ENCODE results near the gene EML4.

Gene EML4

GRCh38 chr2:42183775-42184174 is 14.6 kb downstream of the EML4 start:
- H3K9me3 ChIP-seq (ENCODE audit: control insufficient read depth, low read length) = no peaks in the 10 kb centered on the region
- H3K36me3 ChIP-seq (ENCODE audit: control insufficient read depth, insufficient read depth, low read length) = no peaks in the 10 kb centered on the region
- no peak overlapping the region for H3K9ac ChIP-seq (ENCODE audit: low read length)
- no peak overlapping the region for H3K4me3 ChIP-seq (ENCODE audit: low read length)
- peaks cover 16% of the 10 kb centered on the region for H3K4me1 ChIP-seq (ENCODE audit: control insufficient read depth, insufficient read depth, low read length)
- no peaks in the 10 kb centered on the region for H3K27me3 ChIP-seq (ENCODE audit: control insufficient read depth, insufficient read depth, low read length)

GRCh38 chr2:42184346-42184745 is 15.2 kb downstream of the EML4 start:
- no peaks in the 10 kb centered on the region for H3K27me3 ChIP-seq (ENCODE audit: control insufficient read depth, insufficient read depth, low read length)
- H3K4me1 ChIP-seq (ENCODE audit: control insufficient read depth, insufficient read depth, low read length) = peaks cover 16% of the 10 kb centered on the region
- no peak overlapping the region for H3K9ac ChIP-seq (ENCODE audit: low read length)
- no peaks in the 10 kb centered on the region for H3K36me3 ChIP-seq (ENCODE audit: control insufficient read depth, insufficient read depth, low read length)
- H3K4me3 ChIP-seq (ENCODE audit: low read length) = no peak overlapping the region
- no peaks in the 10 kb centered on the region for H3K9me3 ChIP-seq (ENCODE audit: control insufficient read depth, low read length)

- H3K27me3 ChIP-seq (ENCODE audit: control insufficient read depth, insufficient read depth, low read length) = no peaks in the 10 kb centered on the region
- no peaks in the 10 kb centered on the region for H3K9me3 ChIP-seq (ENCODE audit: control insufficient read depth, low read length)
- no peak overlapping the region for H3K9ac ChIP-seq (ENCODE audit: low read length)
- no peak overlapping the region for H3K4me3 ChIP-seq (ENCODE audit: low read length)
- H3K36me3 ChIP-seq (ENCODE audit: control insufficient read depth, insufficient read depth, low read length) = no peaks in the 10 kb centered on the region
- H3K4me1 ChIP-seq (ENCODE audit: control insufficient read depth, insufficient read depth, low read length) = peaks cover 16% of the 10 kb centered on the region
These were observed 16.2 kb downstream of the EML4 start for GRCh38 chr2:42185220-42185921.

GRCh38 chr2:42186366-42186765 is 17.2 kb downstream of the EML4 start:
- Histone ChIP-seq H3K4me1 (ENCODE audit: control insufficient read depth, insufficient read depth, low read length) (peaks cover 16% of the 10 kb centered on the region), H3K4me3 (ENCODE audit: low read length) (no peak overlapping the region), H3K9me3 (ENCODE audit: control insufficient read depth, low read length) (no peaks in the 10 kb centered on the region), H3K36me3 (ENCODE audit: control insufficient read depth, insufficient read depth, low read length) (no peaks in the 10 kb centered on the region), H3K9ac (ENCODE audit: low read length) (no peak overlapping the region), H3K27me3 (ENCODE audit: control insufficient read depth, insufficient read depth, low read length) (no peaks in the 10 kb centered on the region)

GRCh38 chr2:42186945-42187632 is 17.9 kb downstream of the EML4 start:
- Histone ChIP-seq H3K9me3 (ENCODE audit: control insufficient read depth, low read length) (no peaks in the 10 kb centered on the region), H3K4me3 (ENCODE audit: low read length) (no peak overlapping the region), H3K27me3 (ENCODE audit: control insufficient read depth, insufficient read depth, low read length) (no peaks in the 10 kb centered on the region), H3K9ac (ENCODE audit: low read length) (no peak overlapping the region), H3K36me3 (ENCODE audit: control insufficient read depth, insufficient read depth, low read length) (no peaks in the 10 kb centered on the region), H3K4me1 (ENCODE audit: control insufficient read depth, insufficient read depth, low read length) (peaks cover 16% of the 10 kb centered on the region)

- Histone ChIP-seq H3K4me3 (ENCODE audit: low read length) (no peak overlapping the region), H3K36me3 (ENCODE audit: control insufficient read depth, insufficient read depth, low read length) (no peaks in the 10 kb centered on the region), H3K27me3 (ENCODE audit: control insufficient read depth, insufficient read depth, low read length) (no peaks in the 10 kb centered on the region), H3K4me1 (ENCODE audit: control insufficient read depth, insufficient read depth, low read length) (peaks cover 13% of the 10 kb centered on the region), H3K9me3 (ENCODE audit: control insufficient read depth, low read length) (no peaks in the 10 kb centered on the region), H3K9ac (ENCODE audit: low read length) (no peak overlapping the region)
These were observed 18.7 kb downstream of the EML4 start for GRCh38 chr2:42187886-42188285.

GRCh38 chr2:42189235-42189566 is 20.0 kb downstream of the EML4 start:
- Histone ChIP-seq H3K27me3 (ENCODE audit: control insufficient read depth, insufficient read depth, low read length) (no peaks in the 10 kb centered on the region), H3K9me3 (ENCODE audit: control insufficient read depth, low read length) (no peaks in the 10 kb centered on the region), H3K4me1 (ENCODE audit: control insufficient read depth, insufficient read depth, low read length) (peaks cover 14% of the 10 kb centered on the region), H3K9ac (ENCODE audit: low read length) (no peak overlapping the region), H3K36me3 (ENCODE audit: control insufficient read depth, insufficient read depth, low read length) (no peaks in the 10 kb centered on the region), H3K4me3 (ENCODE audit: low read length) (no peak overlapping the region)

GRCh38 chr2:42190191-42190590 is 21.0 kb downstream of the EML4 start:
- no peaks in the 10 kb centered on the region for H3K36me3 ChIP-seq (ENCODE audit: control insufficient read depth, insufficient read depth, low read length)
- H3K4me3 ChIP-seq (ENCODE audit: low read length) = no peak overlapping the region
- no peaks in the 10 kb centered on the region for H3K9me3 ChIP-seq (ENCODE audit: control insufficient read depth, low read length)
- no peaks in the 10 kb centered on the region for H3K27me3 ChIP-seq (ENCODE audit: control insufficient read depth, insufficient read depth, low read length)
- H3K4me1 ChIP-seq (ENCODE audit: control insufficient read depth, insufficient read depth, low read length) = peaks cover 18% of the 10 kb centered on the region
- no peak overlapping the region for H3K9ac ChIP-seq (ENCODE audit: low read length)

- H3K9me3 ChIP-seq (ENCODE audit: control insufficient read depth, low read length) = no peaks in the 10 kb centered on the region
These were observed 22.3 kb downstream of the EML4 start for GRCh38 chr2:42191285-42192009.

GRCh38 chr2:42192010-42192373 is 22.8 kb downstream of the EML4 start:
- Histone ChIP-seq H3K9me3 (ENCODE audit: control insufficient read depth, low read length) (no peaks in the 10 kb centered on the region), H3K4me3 (ENCODE audit: low read length) (no peak overlapping the region), H3K36me3 (ENCODE audit: control insufficient read depth, insufficient read depth, low read length) (no peaks in the 10 kb centered on the region), H3K4me1 (ENCODE audit: control insufficient read depth, insufficient read depth, low read length) (peaks cover 26% of the 10 kb centered on the region), H3K9ac (ENCODE audit: low read length) (no peak overlapping the region), H3K27me3 (ENCODE audit: control insufficient read depth, insufficient read depth, low read length) (no peaks in the 10 kb centered on the region)

More at GRCh38 chr2:42191285-42192009, 22.3 kb downstream of the EML4 start:
- Histone ChIP-seq H3K9ac (ENCODE audit: low read length) (no peak overlapping the region), H3K4me1 (ENCODE audit: control insufficient read depth, insufficient read depth, low read length) (peaks cover 20% of the 10 kb centered on the region), H3K27me3 (ENCODE audit: control insufficient read depth, insufficient read depth, low read length) (no peaks in the 10 kb centered on the region), H3K4me3 (ENCODE audit: low read length) (no peak overlapping the region), H3K36me3 (ENCODE audit: control insufficient read depth, insufficient read depth, low read length) (no peaks in the 10 kb centered on the region)

GRCh38 chr2:42192652-42193566 is 23.8 kb downstream of the EML4 start:
- Histone ChIP-seq H3K4me3 (ENCODE audit: low read length) (no peak overlapping the region), H3K9ac (ENCODE audit: low read length) (no peak overlapping the region), H3K4me1 (ENCODE audit: control insufficient read depth, insufficient read depth, low read length) (peaks cover 28% of the 10 kb centered on the region), H3K36me3 (ENCODE audit: control insufficient read depth, insufficient read depth, low read length) (no peaks in the 10 kb centered on the region), H3K27me3 (ENCODE audit: control insufficient read depth, insufficient read depth, low read length) (no peaks in the 10 kb centered on the region), H3K9me3 (ENCODE audit: control insufficient read depth, low read length) (no peaks in the 10 kb centered on the region)
